Activated T-cell treated with anti-CD3 and anti-CD28 coated beads, Interleukin-2, amount 50 U/mL, for 72 hours (primary cell): ENCODE data around the gene ZFP1. TPM values are rescaled to one million over a fixed set of nuclear protein-coding genes. Genes with fewer than 3 reads are reported as not detected.

Experiments
- ATAC-seq, 2 donors: fragments of 150-1000 bp; cut with Tn5 transposase; replicated peaks in 1 of 2; 2 replicates each; pipeline ENCODE4 v1.10.0; 2021; ENCODE audit warnings: moderate library complexity in 2 of 2, mild to moderate bottlenecking in 1 of 2
- DNase-seq, 2 donors: peaks; one replicate each; pipeline ENCODE4 v3.0.0; 2021 to 2022; ENCODE audit warnings: mixed read lengths in 1 of 2
- H3K27ac Mint-ChIP-seq: one replicate; pipeline ENCODE4 v1.8.0; 2022; ENCODE audit warnings: mild to moderate bottlenecking, moderate library complexity, mixed read lengths
- H3K27me3 Mint-ChIP-seq: one replicate; pipeline ENCODE4 v1.8.0; 2022; ENCODE audit warnings: low read depth, mixed read lengths
- H3K36me3 Mint-ChIP-seq, 2 donors: one replicate each; pipeline ENCODE4 v1.8.0; 2022; ENCODE audit warnings: mixed read lengths in 2 of 2, mild to moderate bottlenecking in 1 of 2; ENCODE audit not compliant: insufficient read depth in 2 of 2
- H3K4me1 Mint-ChIP-seq: one replicate; pipeline ENCODE4 v1.8.0; 2022; ENCODE audit warnings: low read depth, mixed read lengths
- H3K4me3 Mint-ChIP-seq, 2 donors: one replicate each; pipeline ENCODE4 v1.8.0; 2022; ENCODE audit warnings: mild to moderate bottlenecking in 2 of 2, mixed read lengths in 2 of 2, moderate library complexity in 2 of 2
- H3K9me3 Mint-ChIP-seq, 2 donors: one replicate each; pipeline ENCODE4 v1.8.0; 2022; ENCODE audit warnings: mixed read lengths in 2 of 2
- total RNA-seq, 2 donors: library from RNA; stranded (reverse); gene quantifications; one replicate each; pipeline ENCODE4 v1.2.3, GENCODE V29; 2022

The ZFP1 gene
- total RNA-seq, 2 donors from 2014 or later = 20.8 to 20.9 TPM

GRCh38 chr16:75139498-75139897 lies 8.8 kb upstream of the ZFP1 start:
- Mint-ChIP-seq H3K4me1 (no peaks in the 10 kb centered on the region), H3K9me3 (no peaks in the 10 kb centered on the region), H3K27ac (no peak overlapping the region), H3K4me3 (no peak overlapping the region), H3K27me3 (no peaks in the 10 kb centered on the region), H3K36me3 (no peaks in the 10 kb centered on the region)
- ATAC-seq = no peak
- no peak for DNase-seq

- H3K36me3 Mint-ChIP-seq = no peaks in the 10 kb centered on the region
- ATAC-seq = no peak
- H3K27me3 Mint-ChIP-seq = no peaks in the 10 kb centered on the region
- H3K4me1 Mint-ChIP-seq = peaks cover 8% of the 10 kb centered on the region
- no peak for DNase-seq
- no peak overlapping the region for H3K27ac Mint-ChIP-seq
- no peaks in the 10 kb centered on the region for H3K9me3 Mint-ChIP-seq
- H3K4me3 Mint-ChIP-seq = no peak overlapping the region
Measured at GRCh38 chr16:75143941-75144340, 4.4 kb upstream of the ZFP1 start.

GRCh38 chr16:75147968-75148310 lies 385 bp upstream of the ZFP1 start:
- peaks cover 16 to 17% of the 10 kb centered on the region in 2 donors for H3K9me3 Mint-ChIP-seq
- no peaks in the 10 kb centered on the region for H3K27me3 Mint-ChIP-seq
- H3K4me3 Mint-ChIP-seq = peak overlapping the region; percentile 84 to 92
- ATAC-seq (no peak), DNase-seq (no peak)
- H3K36me3 Mint-ChIP-seq = peaks cover 22 to 34% of the 10 kb centered on the region in 2 donors
- H3K4me1 Mint-ChIP-seq = peaks cover 46% of the 10 kb centered on the region
- H3K27ac Mint-ChIP-seq = no peak overlapping the region

- Mint-ChIP-seq H3K27me3 (no peaks in the 10 kb centered on the region), H3K9me3 (peaks cover 17 to 18% of the 10 kb centered on the region in 2 donors), H3K4me3 (peak overlapping the region in 1 of 2 donors; percentile 39), H3K27ac (peak overlapping the region; percentile 63), H3K36me3 (peaks cover 24 to 50% of the 10 kb centered on the region in 2 donors), H3K4me1 (peaks cover 48% of the 10 kb centered on the region)
- DNase-seq = no peak
- ATAC-seq = no peak
Measured at GRCh38 chr16:75151798-75152197, 3.5 kb downstream of the ZFP1 start.

GRCh38 chr16:75152635-75153034 lies 4.3 kb downstream of the ZFP1 start:
- Mint-ChIP-seq H3K27ac (peak overlapping the region; percentile 63), H3K27me3 (no peaks in the 10 kb centered on the region), H3K9me3 (peaks cover 17 to 18% of the 10 kb centered on the region in 2 donors), H3K4me1 (peaks cover 47% of the 10 kb centered on the region), H3K4me3 (peak overlapping the region in 1 of 2 donors; percentile 39), H3K36me3 (peaks cover 24 to 55% of the 10 kb centered on the region in 2 donors)
- ATAC-seq = no peak
- DNase-seq = no peak

- DNase-seq = no peak
- Mint-ChIP-seq H3K36me3 (peaks cover 11 to 31% of the 10 kb centered on the region in 2 donors), H3K9me3 (peaks cover 0 to 1% of the 10 kb centered on the region in 2 donors), H3K27ac (no peak overlapping the region), H3K4me3 (no peak overlapping the region), H3K4me1 (peaks cover 5% of the 10 kb centered on the region), H3K27me3 (no peaks in the 10 kb centered on the region)
- ATAC-seq = no peak
Measured at GRCh38 chr16:75160386-75160785, 12.1 kb downstream of the ZFP1 start.

GRCh38 chr16:75169899-75170405 lies 21.6 kb downstream of the ZFP1 start:
- Mint-ChIP-seq H3K4me3 (no peak overlapping the region), H3K36me3 (peaks cover 47 to 78% of the 10 kb centered on the region in 2 donors), H3K27ac (no peak overlapping the region), H3K4me1 (no peaks in the 10 kb centered on the region), H3K9me3 (peaks cover 29 to 37% of the 10 kb centered on the region in 2 donors), H3K27me3 (no peaks in the 10 kb centered on the region)
- ATAC-seq = no peak
- DNase-seq = no peak

GRCh38 chr16:75172578-75172977 lies 24.3 kb downstream of the ZFP1 start:
- no peak for ATAC-seq
- Mint-ChIP-seq H3K9me3 (peaks cover 37 to 44% of the 10 kb centered on the region in 2 donors), H3K36me3 (peaks cover 50 to 65% of the 10 kb centered on the region in 2 donors), H3K4me3 (no peak overlapping the region), H3K4me1 (no peaks in the 10 kb centered on the region), H3K27ac (no peak overlapping the region), H3K27me3 (no peaks in the 10 kb centered on the region)
- no peak for DNase-seq

- DNase-seq (no peak), ATAC-seq (no peak)
- Mint-ChIP-seq H3K27me3 (peaks cover 6% of the 10 kb centered on the region), H3K9me3 (peaks cover 33% of the 10 kb centered on the region in 2 donors), H3K4me1 (no peaks in the 10 kb centered on the region), H3K36me3 (peaks cover 36 to 45% of the 10 kb centered on the region in 2 donors), H3K4me3 (no peak overlapping the region), H3K27ac (no peak overlapping the region)
Measured at GRCh38 chr16:75175074-75175473, 26.8 kb downstream of the ZFP1 start.

- peaks cover 32% of the 10 kb centered on the region in 2 donors for H3K9me3 Mint-ChIP-seq
- H3K4me3 Mint-ChIP-seq = no peak overlapping the region
- H3K27ac Mint-ChIP-seq = no peak overlapping the region
- no peak for DNase-seq
- no peak for ATAC-seq
- H3K27me3 Mint-ChIP-seq = peaks cover 6% of the 10 kb centered on the region
- no peaks in the 10 kb centered on the region for H3K4me1 Mint-ChIP-seq
- H3K36me3 Mint-ChIP-seq = peaks cover 31% of the 10 kb centered on the region in 2 donors
Measured at GRCh38 chr16:75176926-75177325, 28.6 kb downstream of the ZFP1 start.

- H3K36me3 Mint-ChIP-seq = peaks cover 13 to 14% of the 10 kb centered on the region in 2 donors
- no peak overlapping the region for H3K4me3 Mint-ChIP-seq
- peaks cover 16 to 17% of the 10 kb centered on the region in 2 donors for H3K9me3 Mint-ChIP-seq
- DNase-seq (no peak), ATAC-seq (no peak)
- peak overlapping the region; percentile 9 for H3K27ac Mint-ChIP-seq
- H3K27me3 Mint-ChIP-seq = peaks cover 6% of the 10 kb centered on the region
- no peaks in the 10 kb centered on the region for H3K4me1 Mint-ChIP-seq
Measured at GRCh38 chr16:75179208-75179607, 30.9 kb downstream of the ZFP1 start.

GRCh38 chr16:75181630-75182029 lies 33.3 kb downstream of the ZFP1 start:
- Mint-ChIP-seq H3K36me3 (peaks cover 7 to 10% of the 10 kb centered on the region in 2 donors), H3K27me3 (peaks cover 6% of the 10 kb centered on the region), H3K4me3 (no peak overlapping the region), H3K4me1 (no peaks in the 10 kb centered on the region), H3K27ac (no peak overlapping the region), H3K9me3 (peaks cover 8 to 11% of the 10 kb centered on the region in 2 donors)
- ATAC-seq = no peak
- DNase-seq = no peak

- no peaks in the 10 kb centered on the region for H3K27me3 Mint-ChIP-seq
- H3K9me3 Mint-ChIP-seq = peaks cover 0 to 2% of the 10 kb centered on the region in 2 donors
- no peak overlapping the region for H3K4me3 Mint-ChIP-seq
- DNase-seq = no peak
- H3K36me3 Mint-ChIP-seq = peaks cover 0 to 2% of the 10 kb centered on the region in 2 donors
- no peak overlapping the region for H3K27ac Mint-ChIP-seq
- no peak for ATAC-seq
- H3K4me1 Mint-ChIP-seq = no peaks in the 10 kb centered on the region
Measured at GRCh38 chr16:75188832-75189477, 40.6 kb downstream of the ZFP1 start.
